MM.1S (cell line): ENCODE results near the gene BEND7.

Source experiments
- CTCF ChIP-seq: fragments of 300-600 bp; sonication (generic); IDR thresholded peaks from 2 replicates; pipeline ENCODE4 v1.5.1; 2016; ENCODE audit warnings: antibody characterized with exemption, low read length, mixed read lengths
- EZH2 ChIP-seq: fragments of 300-600 bp; sonication (generic); optimal IDR thresholded peaks from 2 replicates; pipeline ENCODE3; 2017; ENCODE audit warnings: low read depth, mild to moderate bottlenecking, antibody characterized with exemption, low read length, mixed read lengths
- EZH2phosphoT487 ChIP-seq: fragments of 300-600 bp; sonication (generic); IDR thresholded peaks from 2 replicates; pipeline ENCODE4 v1.6.1; 2018; ENCODE audit warnings: antibody characterized with exemption, low read length

GRCh38 chr10:13502380-13502779 is 26.4 kb downstream of the BEND7 start:
- TF ChIP-seq CTCF (no peak), EZH2phosphoT487 (no peak), EZH2 (no peak)
